ENCODE measurements around the gene TERT.

Gene TERT

DNA sequence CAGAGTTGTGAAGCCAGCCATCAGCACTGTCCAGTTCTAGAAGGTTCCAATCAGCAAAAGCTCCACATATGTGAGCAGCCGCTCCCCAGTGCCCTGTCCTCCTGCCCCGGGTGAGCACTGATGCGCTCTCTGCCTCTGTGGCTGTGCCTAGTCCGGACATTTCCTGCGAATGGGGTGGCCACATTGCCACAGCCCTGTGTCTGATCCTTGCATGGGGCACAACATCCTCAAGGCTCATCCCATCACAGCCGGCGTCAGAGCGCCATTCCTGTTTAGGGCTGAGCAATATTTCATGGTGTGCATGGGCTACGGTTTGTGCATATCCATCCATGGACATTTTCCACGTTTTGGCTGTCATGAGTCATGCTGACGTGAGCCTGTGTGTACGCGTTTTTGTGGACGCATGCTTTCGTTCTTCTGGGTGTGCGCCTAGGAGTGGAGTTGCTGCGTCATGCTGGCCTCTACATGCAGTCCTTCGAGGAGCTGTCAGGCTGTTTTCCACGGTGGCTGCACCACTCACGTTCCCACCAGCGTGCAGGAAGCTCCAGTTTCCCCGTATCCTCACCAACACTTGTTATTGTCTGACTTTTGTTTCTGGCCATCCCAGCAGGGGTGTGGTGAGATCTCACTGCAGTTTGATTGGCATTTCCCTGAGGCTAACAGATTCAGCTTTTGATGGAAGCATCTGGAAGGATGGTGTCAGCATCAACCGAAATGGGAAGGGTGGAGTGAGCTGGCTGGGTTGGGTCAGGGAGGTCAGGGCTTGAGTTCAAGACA is 79.4 kb downstream of the TERT start:
- no peak for DNase-seq

DNA sequence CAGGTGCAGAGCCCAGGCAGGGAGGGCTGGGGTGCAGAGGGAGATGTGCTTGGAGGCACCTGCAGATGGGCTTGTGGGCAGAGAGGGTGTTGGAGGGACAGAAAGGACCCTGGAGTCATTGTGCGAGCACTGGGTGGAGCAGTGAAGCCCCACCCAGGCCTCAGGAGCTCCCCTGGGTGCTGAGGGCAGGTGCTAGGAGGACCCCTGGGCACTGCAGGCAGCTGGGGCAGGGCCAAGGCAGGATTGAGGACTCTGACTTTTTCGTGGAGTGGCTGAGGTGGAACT is 80.0 kb downstream of the TERT start:
- DNase-seq = no peak

DNA sequence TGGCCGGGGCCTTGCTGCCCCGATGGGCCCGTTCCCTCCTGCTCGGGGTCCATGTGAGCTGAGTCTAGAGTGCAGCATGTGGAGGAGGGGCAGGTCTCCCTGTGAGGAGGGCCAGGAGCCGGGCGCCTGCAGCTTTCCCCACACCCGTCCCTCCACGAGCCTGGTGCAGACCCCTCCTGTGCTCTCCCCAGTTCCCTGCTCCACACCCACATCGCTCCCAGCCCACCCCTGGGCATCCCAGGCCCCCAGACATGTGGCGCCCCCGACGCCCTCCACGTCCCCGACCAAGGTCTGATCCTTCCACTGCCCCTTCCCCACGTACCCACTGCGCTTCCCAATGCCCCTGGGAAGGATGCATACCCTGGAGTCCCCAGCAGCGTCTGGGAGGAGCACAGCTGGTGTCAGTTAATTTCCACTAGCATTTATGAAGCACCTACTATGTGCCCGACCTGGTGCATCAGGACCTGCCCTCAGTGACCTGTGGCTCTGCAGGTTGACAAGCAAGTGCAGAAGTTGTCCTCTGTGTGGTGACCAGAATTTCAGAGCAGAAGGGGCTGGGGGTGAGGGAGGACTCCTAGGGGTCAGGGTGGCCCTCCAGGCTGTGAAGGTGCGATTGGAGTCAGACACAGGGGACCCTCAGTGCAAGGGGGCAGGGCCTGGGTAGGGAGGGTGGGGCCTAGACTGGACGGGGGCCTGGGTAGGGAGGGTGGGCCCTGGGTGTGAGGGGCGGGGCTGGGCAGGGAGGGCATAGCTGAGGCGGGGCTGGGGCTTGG is 80.5 kb downstream of the TERT start:
- no peak for DNase-seq

DNA sequence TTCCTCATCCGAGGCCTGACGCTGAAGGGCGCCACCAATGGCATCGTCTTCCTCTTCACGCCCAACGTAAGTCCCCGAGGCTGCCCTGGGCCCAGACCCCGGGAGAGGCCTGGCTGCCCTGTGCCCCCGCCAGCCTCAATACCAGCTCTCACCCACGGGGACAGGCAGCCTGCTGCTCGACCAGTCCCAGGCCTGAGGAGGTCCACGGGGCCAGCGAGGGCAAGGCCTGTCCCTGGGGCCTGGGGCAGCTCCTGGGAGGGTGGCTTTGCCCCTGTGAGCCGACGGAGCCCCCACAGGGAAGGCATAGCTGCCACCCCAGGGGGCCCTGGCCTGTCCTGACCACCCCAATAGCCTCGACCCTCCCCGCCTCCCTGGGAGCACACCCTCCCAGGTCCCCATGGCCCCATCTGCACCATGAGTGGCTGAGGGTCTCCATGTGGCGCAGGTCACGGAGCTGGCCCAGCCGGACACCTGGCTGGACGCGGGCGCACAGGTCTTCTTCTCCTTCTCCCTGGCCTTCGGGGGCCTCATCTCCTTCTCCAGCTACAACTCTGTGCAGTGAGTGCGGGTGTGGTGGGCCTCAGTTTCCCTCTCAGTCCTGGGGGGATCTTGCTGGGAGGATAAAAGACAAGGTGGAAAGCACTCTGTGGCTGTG is 81.2 kb downstream of the TERT start:
- DNase-seq = no peak

DNA sequence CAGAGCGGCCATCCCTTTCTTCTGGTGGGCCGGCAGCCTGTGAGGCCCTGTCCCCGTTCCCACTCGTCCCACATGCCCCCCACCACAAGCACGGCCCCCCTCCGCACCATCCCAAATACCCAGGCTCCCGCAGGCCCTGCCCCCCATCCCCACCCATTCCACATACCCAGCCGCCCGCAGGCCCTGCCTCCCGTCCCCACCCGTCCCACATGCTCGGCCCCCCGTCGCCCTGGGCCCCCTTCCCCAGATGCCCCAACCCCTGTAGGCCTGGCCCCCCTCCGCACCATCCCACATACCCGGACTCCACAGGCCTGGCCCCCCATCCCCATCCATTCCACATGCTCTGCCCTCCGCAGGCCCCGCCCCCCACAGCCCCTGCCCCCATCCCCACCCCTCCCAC is 82.0 kb downstream of the TERT start:
- no peak for DNase-seq

DNA sequence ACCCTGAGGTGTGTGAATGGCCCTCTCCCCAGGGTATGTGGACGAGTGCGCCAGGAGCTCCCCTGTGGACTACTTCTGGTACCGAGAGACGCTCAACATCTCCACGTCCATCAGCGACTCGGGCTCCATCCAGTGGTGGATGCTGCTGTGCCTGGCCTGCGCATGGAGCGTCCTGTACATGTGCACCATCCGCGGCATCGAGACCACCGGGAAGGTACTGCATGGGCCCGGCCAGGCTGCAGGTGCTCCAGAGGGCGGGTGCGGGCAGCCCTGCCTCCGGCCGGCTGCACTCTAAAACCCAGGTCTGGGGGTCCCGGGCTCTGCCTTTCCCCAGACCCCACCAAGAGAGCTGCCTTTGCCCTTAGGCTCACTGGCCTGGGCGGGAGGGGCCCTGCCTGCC is 82.6 kb downstream of the TERT start:
- DNase-seq = no peak

DNA sequence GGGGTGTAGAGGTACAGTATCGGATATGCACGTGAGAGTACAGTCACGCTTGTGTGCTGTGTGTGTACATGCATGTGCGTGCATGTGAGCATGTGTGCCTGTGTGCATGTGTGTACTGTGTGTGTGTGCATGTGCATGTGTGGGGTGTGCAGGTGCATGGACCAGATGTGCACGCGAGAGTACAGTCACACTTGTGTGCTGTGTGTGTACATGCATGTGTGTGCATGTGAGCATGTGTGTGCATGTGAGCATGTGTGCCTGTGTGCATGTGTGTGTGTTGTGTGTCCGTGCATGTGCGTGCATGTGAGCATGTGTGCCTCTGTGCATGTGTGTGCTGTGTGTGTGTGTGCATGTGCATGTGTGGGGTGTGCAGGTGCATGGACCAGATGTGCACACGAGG is 83.2 kb downstream of the TERT start:
- DNase-seq = no peak

DNA sequence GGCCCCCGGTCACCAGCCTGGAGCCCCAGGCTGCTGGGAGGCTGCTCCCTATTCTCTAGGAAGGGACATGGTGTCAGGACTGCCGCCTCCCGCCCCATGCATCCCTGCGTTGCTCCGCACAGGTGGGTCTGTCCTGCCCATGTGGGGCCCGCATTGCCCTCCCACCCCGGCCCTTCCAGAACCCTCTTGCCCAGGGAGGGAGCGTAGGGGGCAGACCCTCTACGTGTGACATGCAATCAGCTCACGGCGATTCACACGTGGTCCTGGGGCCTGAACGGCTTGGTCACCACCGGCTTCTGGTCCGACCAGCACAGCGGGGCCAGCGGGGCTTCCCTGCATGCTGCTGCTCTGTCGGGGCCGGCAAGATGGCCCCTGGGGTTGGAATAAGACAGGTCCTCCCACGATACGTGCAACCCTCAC is 84.0 kb downstream of the TERT start:
- no peak for DNase-seq

DNA sequence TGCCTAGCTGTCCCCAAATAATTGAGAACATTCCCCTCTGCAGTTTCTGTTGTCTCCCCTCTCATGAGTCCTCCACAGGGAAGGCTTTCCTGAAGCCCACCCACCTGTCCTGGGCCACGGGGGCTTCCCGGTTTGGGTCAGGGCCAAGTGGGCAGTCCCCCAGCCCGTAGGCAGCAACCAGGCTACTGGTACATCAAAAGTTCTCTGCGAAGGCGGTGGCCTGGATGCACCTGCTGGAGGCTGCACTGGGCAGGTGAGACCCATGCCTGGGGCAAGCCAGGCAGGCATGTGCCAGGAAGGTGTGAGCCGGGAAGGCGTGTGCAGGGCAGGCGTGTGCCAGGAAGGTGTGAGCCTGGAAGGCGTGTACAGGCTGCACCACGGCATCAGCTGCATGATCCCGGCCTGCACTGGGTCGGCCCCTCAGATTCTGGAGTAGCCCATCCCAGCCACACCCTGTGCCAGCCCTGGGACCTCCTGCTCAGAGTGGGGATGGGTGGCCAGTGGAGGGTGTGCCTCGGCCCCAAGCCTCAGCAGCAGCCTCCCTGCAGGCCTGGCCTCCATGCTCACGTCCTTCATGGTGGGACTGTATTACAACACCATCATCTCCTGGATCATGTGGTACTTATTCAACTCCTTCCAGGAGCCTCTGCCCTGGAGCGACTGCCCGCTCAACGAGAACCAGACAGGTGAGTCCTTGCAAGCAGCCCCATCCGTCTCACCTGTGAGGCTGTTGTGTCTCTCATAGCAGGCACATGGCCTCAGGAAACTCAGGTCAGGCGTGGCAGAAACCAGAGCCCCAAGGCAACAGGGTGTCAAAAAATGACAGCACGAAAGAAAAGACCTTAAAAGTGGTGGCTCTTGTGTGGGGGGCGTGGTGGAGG is 84.7 kb downstream of the TERT start:
- DNase-seq = no peak

DNA sequence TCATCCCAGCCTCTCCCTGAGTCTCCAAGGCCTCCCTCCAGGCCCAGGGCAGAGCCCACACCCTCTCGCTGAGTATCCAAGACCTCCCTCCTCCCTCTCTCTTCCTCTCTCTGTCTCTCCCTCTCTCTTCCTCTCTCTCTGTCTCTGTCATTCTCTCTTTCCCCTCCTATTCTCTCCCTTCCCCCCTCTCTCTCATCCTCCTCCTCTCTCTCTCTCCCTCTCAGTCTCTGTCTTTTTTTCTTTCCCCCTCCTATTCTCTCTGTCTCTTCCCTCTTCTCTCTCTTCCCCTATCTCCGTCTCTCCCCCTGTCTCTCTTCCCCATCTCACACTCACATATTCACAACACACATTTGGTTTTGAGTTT is 85.4 kb downstream of the TERT start:
- no peak for DNase-seq

DNA sequence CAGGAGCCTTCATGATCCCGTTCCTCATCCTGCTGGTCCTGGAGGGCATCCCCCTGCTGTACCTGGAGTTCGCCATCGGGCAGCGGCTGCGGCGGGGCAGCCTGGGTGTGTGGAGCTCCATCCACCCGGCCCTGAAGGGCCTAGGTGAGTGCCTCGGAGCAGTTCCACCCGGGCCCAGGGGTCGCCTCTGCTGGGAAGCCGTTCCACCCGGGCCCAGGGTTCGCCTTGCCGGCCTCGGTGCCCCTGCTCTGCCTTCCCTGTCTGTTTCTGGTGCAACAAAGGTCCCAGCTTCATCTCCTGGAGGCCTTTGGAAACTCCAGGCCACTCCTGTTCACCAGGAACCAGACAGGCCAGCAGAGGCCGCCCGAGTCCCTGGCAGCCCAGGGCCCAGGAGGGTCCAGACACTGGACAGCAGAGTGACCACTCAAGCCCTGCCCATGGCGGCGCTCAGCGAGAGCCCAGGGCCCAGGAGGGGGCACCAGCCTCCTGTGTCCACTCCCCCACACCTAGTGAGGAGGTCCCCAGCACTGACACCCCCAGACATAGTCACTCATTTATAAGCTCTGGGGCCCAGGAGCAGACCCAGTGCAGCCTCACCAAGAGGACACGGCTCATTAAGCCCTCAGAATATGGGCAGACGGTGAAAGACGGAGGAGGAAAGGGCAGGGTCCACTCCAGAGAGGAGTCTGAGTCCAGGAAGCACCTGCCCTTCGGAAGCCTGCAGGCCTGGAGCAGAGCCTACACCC is 86.0 kb downstream of the TERT start:
- no peak for DNase-seq

DNA sequence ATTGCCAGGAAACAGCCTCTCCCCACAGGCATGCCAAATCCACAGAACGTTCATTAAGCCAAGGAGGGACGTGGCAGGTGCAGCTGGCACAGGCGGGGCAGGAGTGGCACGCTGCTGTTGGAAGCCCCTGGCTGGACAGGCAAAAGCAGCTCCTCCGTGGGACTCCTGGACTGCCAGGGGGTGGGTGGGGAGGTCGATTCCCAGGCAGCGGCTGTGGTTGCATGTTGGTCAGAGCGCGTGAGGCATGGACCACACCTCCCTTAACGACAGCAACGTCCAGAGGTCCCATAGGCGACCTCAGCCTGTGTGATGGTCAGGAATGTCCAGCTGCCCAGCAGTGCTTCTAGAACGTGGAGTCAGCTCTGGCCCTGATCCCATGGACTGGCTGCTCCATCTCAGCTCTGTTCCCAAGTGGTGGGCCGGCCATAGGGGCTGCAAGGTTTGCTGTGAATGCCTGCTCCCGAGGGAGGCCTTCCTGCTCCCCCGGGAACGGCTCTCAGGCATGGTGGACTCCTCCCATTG is 86.6 kb downstream of the TERT start:
- no peak for DNase-seq

DNA sequence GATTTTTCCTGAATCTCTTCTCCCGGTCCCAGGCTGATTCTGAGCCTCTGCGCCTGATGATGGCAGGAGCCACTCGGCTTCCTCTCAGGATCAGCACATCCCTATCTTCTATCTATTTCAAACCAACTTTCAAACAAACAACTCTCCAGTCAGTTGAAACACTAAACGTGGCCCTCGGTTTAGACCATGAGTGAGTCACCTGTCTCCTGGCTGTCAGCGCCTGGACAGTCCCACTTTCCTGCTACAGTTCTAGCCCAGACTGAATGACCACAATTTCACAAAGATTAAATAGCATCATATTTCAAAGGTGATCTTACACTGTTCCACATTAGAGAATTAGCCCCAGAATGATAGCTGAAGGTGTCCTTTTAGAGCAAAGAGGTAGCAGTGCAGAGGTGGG is 87.3 kb downstream of the TERT start:
- DNase-seq = no peak

DNA sequence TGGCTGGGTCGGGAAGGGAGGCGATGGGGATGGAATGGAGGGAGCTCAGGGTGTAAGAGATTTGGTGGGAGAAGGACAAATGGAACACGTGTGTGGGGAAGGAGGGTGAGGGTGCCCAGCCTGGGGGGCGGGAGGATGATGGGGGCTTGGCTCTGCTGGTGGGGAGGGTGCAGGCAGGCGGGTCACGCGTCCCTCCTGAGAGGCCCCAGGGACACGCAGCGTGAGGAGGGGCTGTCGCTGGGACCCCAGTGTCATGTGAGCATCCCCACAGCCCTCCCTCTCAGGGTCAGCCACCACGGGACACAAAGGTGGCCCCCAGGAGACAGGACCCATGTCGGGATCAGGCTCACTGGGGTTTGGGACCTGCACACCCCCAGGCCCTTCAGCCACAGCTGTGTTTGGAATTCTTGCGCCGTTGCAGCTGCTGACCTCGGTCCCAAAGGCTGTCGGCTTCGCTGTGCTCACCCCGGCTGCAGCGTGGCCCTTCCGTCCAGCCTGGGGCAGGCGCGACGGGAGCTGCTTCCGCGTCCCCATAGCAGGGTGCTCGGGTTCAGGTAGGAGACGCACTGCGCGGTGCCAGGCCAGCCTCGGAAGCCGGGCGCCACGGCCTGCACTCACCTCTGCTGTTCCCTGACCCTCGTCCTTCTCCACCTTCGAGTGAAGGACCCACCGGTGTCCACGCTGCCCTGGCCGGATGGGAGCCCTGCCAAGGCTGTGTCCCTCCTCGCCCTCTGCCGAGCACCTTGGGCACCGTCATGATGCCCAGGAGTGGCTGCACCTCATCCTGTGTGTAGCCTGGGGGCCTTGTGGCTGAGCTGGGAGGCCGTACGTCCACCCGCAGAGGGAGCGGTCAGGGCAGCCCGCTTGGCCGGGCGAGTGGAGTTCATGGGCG is 88.1 kb downstream of the TERT start:
- DNase-seq = no peak

DNA sequence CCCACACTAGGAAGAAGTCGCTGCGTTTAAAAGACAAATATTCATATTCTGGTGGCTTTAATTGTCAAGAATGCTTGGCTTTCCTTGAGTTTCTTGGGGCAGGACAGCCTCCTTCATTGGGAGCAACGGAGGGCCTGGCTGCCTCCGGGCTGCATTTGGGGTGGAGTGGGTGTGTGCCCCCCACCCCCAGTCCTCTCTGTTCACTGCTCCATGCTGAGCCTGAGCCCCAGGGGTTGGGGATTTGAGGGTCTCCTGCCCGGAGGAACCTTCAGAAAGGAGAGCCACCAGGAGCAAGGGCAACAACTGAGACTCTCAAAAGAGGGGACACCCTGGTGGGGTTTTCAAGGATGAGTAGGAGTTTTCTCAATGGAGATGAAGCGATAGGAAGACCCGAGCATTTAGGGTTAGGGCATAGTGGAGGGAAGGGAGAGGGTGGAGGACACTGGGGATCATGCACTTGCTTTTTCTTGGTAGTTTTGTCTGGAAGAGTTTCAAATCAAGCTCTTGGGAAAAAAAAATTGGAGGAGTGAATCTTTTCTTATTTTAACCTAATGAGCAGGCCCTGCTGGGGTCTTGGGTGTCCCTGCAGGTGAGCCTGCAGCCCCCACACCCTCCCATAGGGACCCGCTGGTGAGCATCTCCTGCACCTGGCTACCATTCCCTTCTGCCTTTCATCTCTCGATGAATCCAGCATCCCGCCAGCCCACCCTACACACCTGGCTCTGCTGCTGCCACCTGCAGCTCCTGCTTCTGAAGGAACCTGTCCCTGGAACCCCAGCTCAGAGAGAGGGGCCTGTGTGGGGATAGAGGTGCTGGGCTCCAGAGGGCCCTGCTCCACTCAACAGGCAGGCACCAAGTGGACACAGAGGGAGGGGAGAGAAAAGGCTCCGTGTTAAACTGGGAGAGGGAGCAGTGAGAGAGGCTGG is 89.3 kb downstream of the TERT start:
- no peak for DNase-seq

DNA sequence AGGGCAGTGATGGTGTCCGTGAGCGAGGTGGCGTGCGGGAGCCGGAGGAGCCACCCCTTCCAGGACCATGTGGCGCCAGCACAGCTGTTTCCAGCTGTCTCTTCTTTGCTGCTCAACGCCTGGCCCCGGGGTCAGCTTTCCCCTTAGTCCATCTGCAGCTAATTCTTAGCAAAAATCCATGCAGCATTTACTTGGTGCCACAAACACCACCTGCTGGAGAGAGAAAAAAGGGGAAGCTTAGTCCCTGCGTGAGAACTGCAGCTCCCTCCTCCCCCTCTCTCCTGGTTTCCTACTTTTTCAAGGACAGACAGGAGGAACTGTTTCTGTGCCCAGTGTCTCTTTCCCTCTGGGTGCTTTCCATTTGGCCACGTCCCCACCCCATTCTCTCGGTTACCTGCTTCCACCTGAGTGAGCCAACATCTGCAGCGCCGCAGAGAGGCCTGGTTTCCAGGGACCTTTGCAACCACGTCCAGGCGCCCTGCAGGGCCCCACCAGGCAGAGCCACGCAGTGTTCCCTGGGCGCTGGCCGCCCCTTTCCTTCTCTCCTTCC is 90.1 kb downstream of the TERT start:
- DNase-seq = peak; percentile 47

DNA sequence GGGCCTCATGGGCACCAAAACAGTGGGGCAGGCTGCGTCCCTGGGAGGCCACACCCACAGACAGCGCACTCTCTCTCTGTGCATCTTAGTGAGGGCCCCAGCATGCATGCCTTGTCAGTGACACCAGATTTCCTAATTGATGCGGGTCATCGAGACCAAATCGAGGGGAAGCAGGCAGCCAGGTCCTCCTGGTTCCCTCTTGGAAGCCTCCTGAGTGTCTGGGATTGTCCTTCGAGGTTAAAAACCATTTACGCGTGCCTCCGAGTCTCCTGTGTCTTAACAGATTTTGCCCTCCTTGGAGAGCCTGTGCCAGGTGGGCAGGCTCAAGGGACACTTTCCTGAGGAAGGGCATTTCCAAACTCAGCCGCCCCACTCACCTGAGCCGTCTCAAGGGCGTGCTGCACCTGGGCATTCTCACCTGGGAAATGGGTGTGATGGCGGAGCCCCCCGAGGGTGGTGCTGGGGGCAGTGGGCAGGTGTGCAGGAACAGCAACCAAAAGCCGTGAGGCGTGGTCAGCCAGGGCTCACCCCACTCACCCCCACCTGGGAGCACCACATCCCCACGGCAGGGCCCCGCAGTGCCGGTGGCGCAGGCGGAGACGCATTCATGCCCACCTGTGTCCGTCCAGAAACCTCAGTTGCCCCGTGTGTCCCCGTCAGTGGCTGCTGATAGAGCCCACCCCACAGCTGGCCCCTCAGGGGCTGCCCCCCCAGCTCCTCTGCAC is 90.7 kb downstream of the TERT start:
- no peak for DNase-seq

DNA sequence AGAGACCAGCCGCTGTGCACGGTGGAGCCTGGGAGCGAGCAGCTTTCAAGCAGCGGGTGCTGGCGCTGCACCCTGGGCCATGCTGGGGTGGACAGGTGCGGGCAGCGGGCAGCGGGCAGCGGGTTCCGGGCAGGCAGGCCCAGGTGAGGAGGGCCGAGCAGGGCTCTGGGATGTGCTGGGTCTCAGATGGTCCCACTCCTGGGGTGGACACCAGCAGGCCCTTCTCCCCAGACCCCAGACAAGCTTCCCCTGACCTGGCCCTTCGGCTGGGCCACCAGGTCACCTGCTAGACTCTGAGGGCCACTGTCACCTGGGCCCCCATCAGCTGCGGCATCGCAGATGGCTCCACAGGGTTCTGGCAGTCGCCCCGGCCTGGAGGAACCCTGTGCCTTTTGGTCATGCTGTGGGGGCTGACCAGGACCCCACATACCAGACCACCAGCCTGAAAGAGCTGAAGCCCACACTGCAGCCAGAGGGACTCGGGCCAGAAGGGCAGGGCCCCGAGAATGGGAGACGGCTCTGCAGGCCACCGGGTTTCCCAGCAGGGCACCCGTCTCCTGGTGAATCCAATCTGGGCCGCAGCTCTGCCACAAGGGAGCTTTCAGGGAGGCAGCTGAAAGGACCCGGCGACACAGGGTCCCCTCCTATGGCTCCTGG is 91.4 kb downstream of the TERT start:
- no peak for DNase-seq

All from hematopoietic multipotent progenitor cell treated with erythropoietin and hydrocortisone succinate and interleukin-3 and kit ligand, for 6 days (in vitro differentiated cells).